Ishikawa (cell line): ENCODE data around the gene EEFSEC.

Experiments used
- CEBPB ChIP-seq: IDR thresholded peaks from 2 replicates; pipeline ENCODE4 v1.6.1; 2012
- FOXM1 ChIP-seq: IDR thresholded peaks from 2 replicates; pipeline ENCODE4 v1.6.1; 2012; ENCODE audit warnings: low read depth, borderline replicate concordance
- MAX ChIP-seq: IDR thresholded peaks from 2 replicates; pipeline ENCODE4 v1.6.1; 2012
- TEAD4 ChIP-seq: IDR thresholded peaks from 2 replicates; pipeline ENCODE4 v1.6.1; 2012
- YY1 ChIP-seq: IDR thresholded peaks from 2 replicates; pipeline ENCODE4 v1.6.1; 2012; ENCODE audit warnings: low read depth

DNA sequence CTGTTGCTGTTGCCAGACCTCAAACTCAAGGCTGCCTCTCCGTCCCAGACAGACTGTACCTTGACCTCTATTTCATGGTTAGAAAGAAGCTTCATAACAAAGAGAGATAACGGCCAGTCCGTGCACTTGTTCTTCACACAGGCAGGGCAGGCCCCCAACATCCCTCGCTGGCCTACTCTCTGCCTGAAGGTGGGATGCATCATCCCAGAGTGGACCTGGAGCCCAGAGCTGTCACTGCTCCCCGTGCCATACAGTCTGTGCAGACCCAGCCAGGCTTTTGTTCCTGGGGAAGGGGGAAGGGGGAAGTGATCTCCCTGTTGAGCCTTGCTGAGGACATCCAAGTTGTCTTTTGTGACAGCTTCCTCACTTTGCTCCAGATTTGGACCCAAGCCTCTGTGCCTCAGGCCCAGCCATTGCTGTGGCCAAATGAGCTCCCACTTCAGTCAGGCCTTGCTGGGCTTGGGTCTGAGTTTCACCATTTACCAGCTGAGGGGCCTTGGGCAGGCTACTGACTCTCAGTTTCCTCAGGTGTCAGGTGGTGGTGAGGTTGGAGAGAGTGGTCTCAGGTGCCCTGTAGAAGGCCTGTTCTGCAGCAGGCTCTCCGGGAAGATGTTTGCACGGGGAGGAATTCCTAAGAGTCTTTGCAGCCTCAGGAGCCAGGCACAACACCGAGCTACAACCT is 171.8 kb downstream of the EEFSEC start:
- TF ChIP-seq MAX (no peak), CEBPB (no peak), FOXM1 (no peak), YY1 (no peak), TEAD4 (no peak)
